HFFc6 (cell line): ENCODE measurements around the gene SCIMP. TPM values are rescaled to one million over a fixed set of nuclear protein-coding genes. Genes with fewer than 3 reads are reported as not detected.

ENCODE experiments used
- DNase-seq: peaks from one replicate; pipeline ENCODE4 v3.0.0-alpha.2; 2018
- H3K27ac Mint-ChIP-seq: 2 replicates; pipeline ENCODE4 v1.8.0; 2020; ENCODE audit warnings: mild to moderate bottlenecking, mixed read lengths
- H3K27me3 Mint-ChIP-seq: 2 replicates; pipeline ENCODE4 v1.8.0; 2021; ENCODE audit warnings: mild to moderate bottlenecking, moderate library complexity, mixed read lengths; ENCODE audit not compliant: insufficient read depth
- H3K36me3 Mint-ChIP-seq: 2 replicates; pipeline ENCODE4 v1.8.0; 2021; ENCODE audit warnings: low read depth, mixed read lengths
- H3K4me1 Mint-ChIP-seq: 2 replicates; pipeline ENCODE4 v1.8.0; 2020; ENCODE audit warnings: low read depth, mixed read lengths
- H3K4me3 Mint-ChIP-seq: 2 replicates; pipeline ENCODE4 v1.8.0; 2020; ENCODE audit warnings: mild to moderate bottlenecking, moderate library complexity, mixed read lengths
- H3K9me3 Mint-ChIP-seq: 2 replicates; pipeline ENCODE4 v1.8.0; 2020; ENCODE audit warnings: mild to moderate bottlenecking, mixed read lengths
- long read RNA-seq: library from polyadenylated mRNA; unstranded; transcript quantifications from one replicate; pipeline ENCODE4 v2.0.0, GENCODE V29; 2019
- total RNA-seq, 6 experiments: library from RNA; stranded (reverse); fragmentation: NEBNext Ultra II Directional; extraction: Animal tissue kit (Norgen Biotek cat#: 25700); gene quantifications; 2 replicates in 1 of 6; 3 replicates in 5 of 6; pipeline ENCODE4 v1.2.3, GENCODE V29; 2021
- TF ChIP-seq, protein P1 (sequence below): fragments of 200-600 bp; sonication (generic); IDR thresholded peaks from 2 replicates; pipeline ENCODE4 v1.5.0; 2021; ENCODE audit warnings: antibody characterized with exemption, mild to moderate bottlenecking

Gene SCIMP
- total RNA-seq, result not detected
- long read RNA-seq, result 0 reads

GRCh38 chr17:5234645-5235576 lies at the start of gene SCIMP:
SCIMP (minus strand) TSS chr17:5234860; CDS start chr17:5234755, 105 bp downstream.
- H3K36me3 Mint-ChIP-seq, result no peaks in the 10 kb centered on the region
- no peak within 1 kb of the TSS for H3K27ac Mint-ChIP-seq

GRCh38 chr17:5283571-5284315 lies 49.1 kb upstream of the SCIMP start:
- H3K4me1 Mint-ChIP-seq, result peaks cover 42% of the 10 kb centered on the region
- peak; percentile 2 for DNase-seq
- peak overlapping the region; percentile 81 for H3K27ac Mint-ChIP-seq
- no peaks in the 10 kb centered on the region; the same call in none of the 2 replicates for H3K27me3 Mint-ChIP-seq
- H3K4me3 Mint-ChIP-seq, result peak overlapping the region; percentile 88
- TF ChIP-seq, protein P1, sequence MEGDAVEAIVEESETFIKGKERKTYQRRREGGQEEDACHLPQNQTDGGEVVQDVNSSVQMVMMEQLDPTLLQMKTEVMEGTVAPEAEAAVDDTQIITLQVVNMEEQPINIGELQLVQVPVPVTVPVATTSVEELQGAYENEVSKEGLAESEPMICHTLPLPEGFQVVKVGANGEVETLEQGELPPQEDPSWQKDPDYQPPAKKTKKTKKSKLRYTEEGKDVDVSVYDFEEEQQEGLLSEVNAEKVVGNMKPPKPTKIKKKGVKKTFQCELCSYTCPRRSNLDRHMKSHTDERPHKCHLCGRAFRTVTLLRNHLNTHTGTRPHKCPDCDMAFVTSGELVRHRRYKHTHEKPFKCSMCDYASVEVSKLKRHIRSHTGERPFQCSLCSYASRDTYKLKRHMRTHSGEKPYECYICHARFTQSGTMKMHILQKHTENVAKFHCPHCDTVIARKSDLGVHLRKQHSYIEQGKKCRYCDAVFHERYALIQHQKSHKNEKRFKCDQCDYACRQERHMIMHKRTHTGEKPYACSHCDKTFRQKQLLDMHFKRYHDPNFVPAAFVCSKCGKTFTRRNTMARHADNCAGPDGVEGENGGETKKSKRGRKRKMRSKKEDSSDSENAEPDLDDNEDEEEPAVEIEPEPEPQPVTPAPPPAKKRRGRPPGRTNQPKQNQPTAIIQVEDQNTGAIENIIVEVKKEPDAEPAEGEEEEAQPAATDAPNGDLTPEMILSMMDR, result no peak
- no peaks in the 10 kb centered on the region for H3K9me3 Mint-ChIP-seq
- peaks cover 12% of the 10 kb centered on the region for H3K36me3 Mint-ChIP-seq

More at GRCh38 chr17:5234645-5235576, at the start of gene SCIMP:
- Mint-ChIP-seq H3K27me3 (no peaks in the 10 kb centered on the region; the same call in 1 of the 2 replicates), H3K4me1 (peaks cover 9% of the 10 kb centered on the region), H3K9me3 (no peaks in the 10 kb centered on the region), H3K4me3 (no peak within 1 kb of the TSS)
- DNase-seq, result no peak
- TF ChIP-seq, protein P1, result no peak

- Mint-ChIP-seq H3K9me3 (no peaks in the 10 kb centered on the region), H3K27ac (peak overlapping the region; percentile 81), H3K36me3 (peaks cover 9% of the 10 kb centered on the region; the same call in 1 of the 2 replicates)
Measured at GRCh38 chr17:5282642-5283217, 48.1 kb upstream of the SCIMP start.

DNA sequence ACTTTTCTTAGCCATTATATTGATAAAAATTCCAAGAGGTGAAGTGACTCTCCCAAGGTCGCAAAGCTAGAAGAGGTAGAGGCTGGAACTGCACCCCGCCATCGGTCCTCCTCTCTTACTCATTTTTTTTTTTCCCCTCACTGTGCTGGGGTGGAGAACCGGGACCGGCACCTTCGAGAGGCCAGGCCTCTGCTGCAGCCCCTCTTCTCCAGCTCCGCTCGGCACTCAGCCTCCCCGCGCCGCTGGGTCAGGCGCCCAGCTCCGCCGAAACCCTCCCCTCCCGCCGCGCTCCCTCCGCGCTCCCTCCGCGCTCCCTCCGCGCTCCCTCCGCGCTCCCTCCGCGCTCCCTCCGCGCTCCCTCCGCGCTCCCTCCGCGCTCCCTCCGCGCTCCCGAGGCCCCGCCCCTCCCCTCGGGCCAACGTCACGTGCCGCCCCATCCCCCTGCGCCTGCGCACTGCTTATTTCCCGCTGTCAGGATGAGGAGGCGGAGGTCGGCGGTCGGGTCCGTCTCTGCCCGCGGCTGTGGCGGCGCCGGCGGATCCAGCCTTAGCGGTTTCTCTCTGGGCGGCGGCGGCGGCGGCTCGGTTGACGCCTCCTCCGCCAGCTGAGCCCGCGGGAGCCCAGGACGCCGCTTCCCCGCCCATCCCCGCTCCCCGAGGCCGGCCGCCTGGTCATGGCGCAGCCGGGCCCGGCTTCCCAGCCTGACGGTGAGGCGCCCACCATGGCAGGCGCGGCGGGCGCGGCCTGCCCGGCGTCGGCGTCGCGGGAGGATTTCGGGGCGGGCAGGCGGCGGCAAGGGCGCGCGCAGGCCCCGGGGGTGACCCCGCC lies 47.4 kb upstream of the SCIMP start, which contains the start of gene RABEP1:
TSS of gene RABEP1 (plus strand) at position 471 of the 828 bp plus-strand sequence. CDS start at position 674, 203 bp downstream.
- TF ChIP-seq, protein P1, result peak; percentile 58
- H3K27ac Mint-ChIP-seq, result peak within 1 kb of the TSS; percentile 81
- H3K4me1 Mint-ChIP-seq, result peaks cover 35% of the 10 kb centered on the region

More at GRCh38 chr17:5282642-5283217, 48.1 kb upstream of the SCIMP start:
- peak overlapping the region; percentile 88 for H3K4me3 Mint-ChIP-seq
- H3K4me1 Mint-ChIP-seq, result peaks cover 36% of the 10 kb centered on the region
- H3K27me3 Mint-ChIP-seq, result no peaks in the 10 kb centered on the region; the same call in none of the 2 replicates
- TF ChIP-seq, protein P1, result no peak
- DNase-seq, result peak; percentile 6

More for the DNA sequence above, 47.4 kb upstream of the SCIMP start, which contains the start of gene RABEP1:
- Mint-ChIP-seq H3K27me3 (no peaks in the 10 kb centered on the region; the same call in none of the 2 replicates), H3K9me3 (no peaks in the 10 kb centered on the region), H3K4me3 (peak within 1 kb of the TSS; percentile 88), H3K36me3 (peaks cover 8% of the 10 kb centered on the region; the same call in 1 of the 2 replicates)
- peak; percentile 82 for DNase-seq
